Activated naive CD4-positive, alpha-beta T cell treated with Interleukin-2 at 50 U/mL for 16 hours (primary cell): Measurements from ENCODE around the gene CKMT2.

ENCODE experiments used
- DNase-seq: peaks from one replicate; pipeline ENCODE4 v3.0.0-alpha.2; 2020

The CKMT2 gene

DNA sequence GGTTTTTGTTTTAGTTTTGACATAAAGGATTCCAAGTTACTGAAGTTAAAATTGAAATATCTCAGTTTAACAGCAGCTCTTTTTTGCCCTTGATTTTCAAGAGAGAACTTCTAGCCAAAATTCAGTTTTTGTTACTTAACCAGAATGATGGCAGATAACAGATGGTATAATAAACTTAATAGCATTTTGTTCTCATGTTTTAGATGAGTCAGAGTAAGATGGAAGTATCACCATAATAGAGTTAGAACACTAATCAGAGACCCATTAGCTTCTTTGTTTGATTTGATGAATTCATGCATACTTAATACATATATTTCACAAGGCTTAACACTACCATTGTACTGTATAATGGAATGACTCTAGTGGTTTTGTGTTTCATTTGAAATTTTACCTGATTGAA lies 80.2 kb downstream of the CKMT2 start:
- DNase-seq = no peak

DNA sequence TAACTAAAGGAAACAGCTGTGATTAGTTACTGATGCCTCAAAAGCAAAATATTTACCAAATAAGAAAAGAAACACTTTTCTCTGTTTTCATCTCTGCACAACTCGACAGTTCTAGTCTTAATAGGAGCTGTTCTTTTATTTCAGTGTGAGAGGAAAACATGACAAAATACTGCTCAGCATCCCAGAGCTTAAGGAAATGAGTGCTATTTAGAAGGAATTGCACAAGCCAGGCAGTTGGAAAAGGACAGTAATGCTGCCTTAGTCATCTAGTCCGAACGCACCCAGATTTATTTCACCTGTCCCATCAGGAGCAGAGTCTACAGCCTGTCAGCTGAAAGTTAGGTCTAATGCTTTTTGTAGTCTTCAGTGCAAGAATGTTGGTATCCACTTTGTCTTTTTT lies 80.6 kb downstream of the CKMT2 start:
- DNase-seq = no peak

DNA sequence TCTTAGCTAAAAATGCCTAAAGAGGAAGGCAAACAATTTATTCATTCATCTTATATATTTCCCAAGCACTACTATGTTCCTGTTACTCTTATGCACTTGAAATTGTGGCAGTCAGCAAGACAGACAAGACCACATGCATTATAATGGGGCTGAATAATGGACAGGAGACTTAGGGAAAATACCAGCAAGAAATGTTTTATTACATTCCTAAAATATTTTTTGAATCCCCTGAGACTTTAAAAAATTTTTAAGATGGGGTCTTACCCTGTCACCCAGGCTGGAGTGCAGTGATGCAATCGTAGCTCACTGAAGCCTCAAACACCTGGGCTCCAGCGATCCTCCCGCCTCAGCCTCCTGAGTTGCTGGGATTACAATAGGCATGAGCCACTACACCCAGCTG lies 81.5 kb downstream of the CKMT2 start:
- no peak for DNase-seq

GRCh38 chr5:81315336-81315735 lies 82.2 kb downstream of the CKMT2 start:
- no peak for DNase-seq

- no peak for DNase-seq
Observed at GRCh38 chr5:81315830-81316229, 82.7 kb downstream of the CKMT2 start.
